Mucosa of stomach (tissue), 1 donor: ENCODE measurements around the gene CAMTA1.

ENCODE experiments used
- H3K27me3 ChIP-seq: one replicate; pipeline ENCODE4 v1.7.0; 2013; ENCODE audit warnings: mild to moderate bottlenecking, low read length; ENCODE audit not compliant: control insufficient read depth, insufficient read depth
- H3K36me3 ChIP-seq: one replicate; pipeline ENCODE4 v1.7.0; 2013; ENCODE audit warnings: low read length; ENCODE audit not compliant: control insufficient read depth, insufficient read depth
- H3K4me1 ChIP-seq: one replicate; pipeline ENCODE4 v1.7.0; 2013; ENCODE audit warnings: mild to moderate bottlenecking, low read length; ENCODE audit not compliant: control insufficient read depth, insufficient read depth
- H3K4me3 ChIP-seq: one replicate; pipeline ENCODE4 v1.7.0; 2013; ENCODE audit warnings: low read length
- H3K9ac ChIP-seq: one replicate; pipeline ENCODE4 v1.7.0; 2013; ENCODE audit warnings: mild to moderate bottlenecking, low read length, moderate library complexity
- H3K9me3 ChIP-seq: one replicate; pipeline ENCODE4 v1.7.0; 2013; ENCODE audit warnings: mild to moderate bottlenecking, low read length, moderate library complexity; ENCODE audit not compliant: control insufficient read depth
- donor health status: Pancreatic carcinoma.

Gene CAMTA1

GRCh38 chr1:7094086-7094485, 308.8 kb downstream of the CAMTA1 start:
- peaks cover 6% of the 10 kb centered on the region for H3K27me3 ChIP-seq
- H3K9ac ChIP-seq, result no peak overlapping the region
- H3K9me3 ChIP-seq, result no peaks in the 10 kb centered on the region
- no peaks in the 10 kb centered on the region for H3K4me1 ChIP-seq
- no peak overlapping the region for H3K4me3 ChIP-seq
- no peaks in the 10 kb centered on the region for H3K36me3 ChIP-seq

GRCh38 chr1:7094509-7094908, 309.3 kb downstream of the CAMTA1 start:
- Histone ChIP-seq H3K9me3 (no peaks in the 10 kb centered on the region), H3K36me3 (no peaks in the 10 kb centered on the region), H3K4me3 (no peak overlapping the region), H3K9ac (no peak overlapping the region), H3K27me3 (peaks cover 6% of the 10 kb centered on the region), H3K4me1 (no peaks in the 10 kb centered on the region)

- H3K4me3 ChIP-seq, result no peak overlapping the region
- H3K9ac ChIP-seq, result no peak overlapping the region
- H3K27me3 ChIP-seq, result peaks cover 6% of the 10 kb centered on the region
- H3K36me3 ChIP-seq, result no peaks in the 10 kb centered on the region
- H3K4me1 ChIP-seq, result no peaks in the 10 kb centered on the region
- H3K9me3 ChIP-seq, result no peaks in the 10 kb centered on the region
These were observed 310.2 kb downstream of the CAMTA1 start for GRCh38 chr1:7095343-7095964.

- Histone ChIP-seq H3K9me3 (no peaks in the 10 kb centered on the region), H3K4me3 (no peak overlapping the region), H3K27me3 (peaks cover 6% of the 10 kb centered on the region), H3K36me3 (no peaks in the 10 kb centered on the region), H3K4me1 (no peaks in the 10 kb centered on the region), H3K9ac (no peak overlapping the region)
These were observed 312.8 kb downstream of the CAMTA1 start for GRCh38 chr1:7097938-7098592.

- H3K9me3 ChIP-seq, result no peaks in the 10 kb centered on the region
- H3K36me3 ChIP-seq, result no peaks in the 10 kb centered on the region
- H3K4me3 ChIP-seq, result no peak overlapping the region
- no peaks in the 10 kb centered on the region for H3K4me1 ChIP-seq
- peaks cover 6% of the 10 kb centered on the region for H3K27me3 ChIP-seq
- no peak overlapping the region for H3K9ac ChIP-seq
These were observed 313.4 kb downstream of the CAMTA1 start for GRCh38 chr1:7098641-7099040.

- Histone ChIP-seq H3K4me3 (no peak overlapping the region), H3K9me3 (no peaks in the 10 kb centered on the region), H3K36me3 (no peaks in the 10 kb centered on the region), H3K9ac (no peak overlapping the region), H3K27me3 (peaks cover 6% of the 10 kb centered on the region), H3K4me1 (no peaks in the 10 kb centered on the region)
These were observed 315.2 kb downstream of the CAMTA1 start for GRCh38 chr1:7100479-7100878.

GRCh38 chr1:7101187-7101586, 315.9 kb downstream of the CAMTA1 start:
- no peak overlapping the region for H3K4me3 ChIP-seq
- no peaks in the 10 kb centered on the region for H3K4me1 ChIP-seq
- H3K27me3 ChIP-seq, result peaks cover 3% of the 10 kb centered on the region
- no peaks in the 10 kb centered on the region for H3K9me3 ChIP-seq
- H3K9ac ChIP-seq, result no peak overlapping the region
- no peaks in the 10 kb centered on the region for H3K36me3 ChIP-seq

GRCh38 chr1:7103361-7103782, 318.1 kb downstream of the CAMTA1 start:
- no peaks in the 10 kb centered on the region for H3K9me3 ChIP-seq
- no peaks in the 10 kb centered on the region for H3K27me3 ChIP-seq
- no peak overlapping the region for H3K4me3 ChIP-seq
- no peak overlapping the region for H3K9ac ChIP-seq
- no peaks in the 10 kb centered on the region for H3K36me3 ChIP-seq
- H3K4me1 ChIP-seq, result no peaks in the 10 kb centered on the region

- H3K27me3 ChIP-seq, result no peaks in the 10 kb centered on the region
- no peaks in the 10 kb centered on the region for H3K9me3 ChIP-seq
These were observed 318.6 kb downstream of the CAMTA1 start for GRCh38 chr1:7103874-7104273.

GRCh38 chr1:7104339-7104738, 319.1 kb downstream of the CAMTA1 start:
- H3K9me3 ChIP-seq, result no peaks in the 10 kb centered on the region
- no peaks in the 10 kb centered on the region for H3K36me3 ChIP-seq
- no peak overlapping the region for H3K4me3 ChIP-seq
- H3K27me3 ChIP-seq, result no peaks in the 10 kb centered on the region
- H3K9ac ChIP-seq, result no peak overlapping the region
- no peaks in the 10 kb centered on the region for H3K4me1 ChIP-seq

More at GRCh38 chr1:7103874-7104273, 318.6 kb downstream of the CAMTA1 start:
- Histone ChIP-seq H3K9ac (no peak overlapping the region), H3K4me1 (no peaks in the 10 kb centered on the region), H3K4me3 (no peak overlapping the region), H3K36me3 (no peaks in the 10 kb centered on the region)

- H3K9me3 ChIP-seq, result no peaks in the 10 kb centered on the region
- no peak overlapping the region for H3K9ac ChIP-seq
- H3K4me1 ChIP-seq, result no peaks in the 10 kb centered on the region
- H3K36me3 ChIP-seq, result no peaks in the 10 kb centered on the region
- no peak overlapping the region for H3K4me3 ChIP-seq
- no peaks in the 10 kb centered on the region for H3K27me3 ChIP-seq
These were observed 320.0 kb downstream of the CAMTA1 start for GRCh38 chr1:7105269-7105668.

- no peak overlapping the region for H3K4me3 ChIP-seq
- no peaks in the 10 kb centered on the region for H3K4me1 ChIP-seq
- no peaks in the 10 kb centered on the region for H3K9me3 ChIP-seq
- no peaks in the 10 kb centered on the region for H3K36me3 ChIP-seq
- no peaks in the 10 kb centered on the region for H3K27me3 ChIP-seq
- no peak overlapping the region for H3K9ac ChIP-seq
These were observed 321.3 kb downstream of the CAMTA1 start for GRCh38 chr1:7106442-7107108.
